ENCODE measurements around the gene SRRD.

- TF ChIP-seq CTCF (IDR thresholded peaks at IDR 0.05), result no peak
- no peak for TF ChIP-seq EP300 (IDR thresholded peaks at IDR 0.05)
- no peak for TF ChIP-seq POLR2A (IDR thresholded peaks at IDR 0.05)
These were observed 32.3 kb downstream of the SRRD start for GRCh38 chr22:26515931-26516330.

All from suprapubic skin (tissue), 3 donors.